C4-2B (cell line): ENCODE results near the gene TRANK1.

ENCODE experiments used
- ZFX ChIP-seq: fragments of 450-650 bp; IDR thresholded peaks from 2 replicates; pipeline ENCODE4 v1.6.1; 2017
- TF ChIP-seq, protein P1 (sequence below): fragments of 450-650 bp; conservative IDR thresholded peaks from 2 replicates; pipeline ENCODE4 v1.5.1; 2017; ENCODE audit warnings: mild to moderate bottlenecking

DNA sequence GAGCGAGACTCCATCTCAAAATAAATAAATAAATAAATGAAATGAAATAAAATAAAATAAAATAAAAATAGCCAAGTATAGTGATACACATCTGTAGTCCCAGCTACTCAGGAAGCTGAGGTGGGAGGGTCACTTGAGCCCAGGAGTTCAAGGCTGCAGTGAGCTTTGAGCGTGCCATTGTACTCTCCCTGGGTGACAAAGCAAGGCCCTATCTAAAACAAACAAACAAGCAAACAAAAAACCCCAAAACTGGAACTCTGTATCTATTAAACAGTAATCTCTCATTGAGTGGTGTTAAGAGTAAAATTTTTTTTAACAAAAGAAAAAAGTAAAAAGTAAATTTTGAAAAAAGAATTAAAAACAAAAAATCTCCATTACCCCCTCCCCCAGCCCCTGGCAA, 27.3 kb upstream of the TRANK1 start:
- TF ChIP-seq, protein P1, sequence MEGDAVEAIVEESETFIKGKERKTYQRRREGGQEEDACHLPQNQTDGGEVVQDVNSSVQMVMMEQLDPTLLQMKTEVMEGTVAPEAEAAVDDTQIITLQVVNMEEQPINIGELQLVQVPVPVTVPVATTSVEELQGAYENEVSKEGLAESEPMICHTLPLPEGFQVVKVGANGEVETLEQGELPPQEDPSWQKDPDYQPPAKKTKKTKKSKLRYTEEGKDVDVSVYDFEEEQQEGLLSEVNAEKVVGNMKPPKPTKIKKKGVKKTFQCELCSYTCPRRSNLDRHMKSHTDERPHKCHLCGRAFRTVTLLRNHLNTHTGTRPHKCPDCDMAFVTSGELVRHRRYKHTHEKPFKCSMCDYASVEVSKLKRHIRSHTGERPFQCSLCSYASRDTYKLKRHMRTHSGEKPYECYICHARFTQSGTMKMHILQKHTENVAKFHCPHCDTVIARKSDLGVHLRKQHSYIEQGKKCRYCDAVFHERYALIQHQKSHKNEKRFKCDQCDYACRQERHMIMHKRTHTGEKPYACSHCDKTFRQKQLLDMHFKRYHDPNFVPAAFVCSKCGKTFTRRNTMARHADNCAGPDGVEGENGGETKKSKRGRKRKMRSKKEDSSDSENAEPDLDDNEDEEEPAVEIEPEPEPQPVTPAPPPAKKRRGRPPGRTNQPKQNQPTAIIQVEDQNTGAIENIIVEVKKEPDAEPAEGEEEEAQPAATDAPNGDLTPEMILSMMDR, result no peak
- TF ChIP-seq ZFX, result no peak
